ENCODE measurements around the gene TMEM108.

DNA sequence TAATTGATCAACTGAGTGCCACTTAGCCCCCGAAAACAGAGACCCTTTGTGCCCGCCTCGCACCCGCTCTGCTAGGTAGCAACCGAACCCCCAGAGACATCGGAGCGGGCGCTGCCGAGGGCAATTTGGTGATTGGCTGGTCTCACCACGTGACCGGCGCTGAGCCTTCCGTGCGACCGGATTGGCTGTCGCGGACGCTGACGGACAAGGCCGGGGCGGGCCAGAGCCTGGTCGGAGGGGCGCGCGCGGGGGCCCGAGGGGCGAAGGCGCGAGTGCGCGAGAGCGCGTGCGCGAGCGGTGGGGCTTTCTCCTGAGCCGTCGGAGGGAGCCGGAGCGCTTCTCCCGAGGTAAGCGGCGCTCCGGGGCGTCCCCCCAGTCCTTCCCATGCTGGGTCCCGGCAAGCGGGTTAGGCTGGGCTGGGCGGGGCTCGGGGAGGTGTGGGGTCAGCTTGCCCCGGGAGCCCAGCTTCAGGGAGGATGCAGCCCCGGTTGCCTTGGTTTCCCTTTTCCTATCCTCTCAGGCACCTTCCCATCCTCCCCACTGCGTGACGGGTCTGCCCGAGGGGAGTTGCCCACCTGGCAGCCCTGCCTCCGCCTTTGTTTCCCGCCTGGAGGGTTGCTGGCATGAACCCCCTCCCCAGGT lies at the start of gene TMEM108:
- no peak for TF ChIP-seq SMC3 (IDR thresholded peaks at IDR 0.05; ENCODE audit: low read depth, low read length)
- TF ChIP-seq, protein P1, sequence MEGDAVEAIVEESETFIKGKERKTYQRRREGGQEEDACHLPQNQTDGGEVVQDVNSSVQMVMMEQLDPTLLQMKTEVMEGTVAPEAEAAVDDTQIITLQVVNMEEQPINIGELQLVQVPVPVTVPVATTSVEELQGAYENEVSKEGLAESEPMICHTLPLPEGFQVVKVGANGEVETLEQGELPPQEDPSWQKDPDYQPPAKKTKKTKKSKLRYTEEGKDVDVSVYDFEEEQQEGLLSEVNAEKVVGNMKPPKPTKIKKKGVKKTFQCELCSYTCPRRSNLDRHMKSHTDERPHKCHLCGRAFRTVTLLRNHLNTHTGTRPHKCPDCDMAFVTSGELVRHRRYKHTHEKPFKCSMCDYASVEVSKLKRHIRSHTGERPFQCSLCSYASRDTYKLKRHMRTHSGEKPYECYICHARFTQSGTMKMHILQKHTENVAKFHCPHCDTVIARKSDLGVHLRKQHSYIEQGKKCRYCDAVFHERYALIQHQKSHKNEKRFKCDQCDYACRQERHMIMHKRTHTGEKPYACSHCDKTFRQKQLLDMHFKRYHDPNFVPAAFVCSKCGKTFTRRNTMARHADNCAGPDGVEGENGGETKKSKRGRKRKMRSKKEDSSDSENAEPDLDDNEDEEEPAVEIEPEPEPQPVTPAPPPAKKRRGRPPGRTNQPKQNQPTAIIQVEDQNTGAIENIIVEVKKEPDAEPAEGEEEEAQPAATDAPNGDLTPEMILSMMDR (conservative IDR thresholded peaks at IDR 0.05; ENCODE audit: low read depth, low read length): no peak
- TF ChIP-seq POLR2A (IDR thresholded peaks at IDR 0.05; ENCODE audit: low read depth, low read length): no peak
- no peak for TF ChIP-seq MAFK (IDR thresholded peaks at IDR 0.05; ENCODE audit: low read depth, low read length)
